NCI-H2107 (cell line): ENCODE measurements around the gene KLHL29.
"Not testable (repeated sequence)": the region's sequence is repeated elsewhere in the genome, so short reads cannot be mapped to it uniquely, and the experiment has no call there.

Experiments used
- DNase-seq: peaks from one replicate; lab custom pipeline; 2025; lab: John Stamatoyannopoulos, UW

The KLHL29 gene

GRCh38 chr2:23367760-23368159 lies 17.2 kb upstream of the KLHL29 start:
- no peak for DNase-seq

DNA sequence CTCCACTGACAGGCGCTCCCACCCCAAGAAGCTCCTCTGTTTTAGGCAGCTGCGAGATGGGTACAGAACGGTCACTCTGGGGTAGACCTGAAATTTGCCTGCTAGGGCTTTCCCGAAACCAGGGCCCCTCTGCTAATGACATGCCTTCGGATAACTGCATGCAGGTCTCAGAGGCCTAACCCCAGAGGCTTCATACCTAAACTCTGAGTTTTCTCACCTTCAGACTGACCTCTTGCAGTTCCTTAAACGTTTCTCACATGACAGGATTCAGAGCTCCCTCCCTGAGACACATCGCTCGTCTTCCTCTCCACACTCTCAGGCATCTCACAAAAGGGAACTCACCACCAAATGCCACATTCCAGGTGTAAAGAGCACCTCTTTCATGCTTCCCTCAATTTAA lies 11.3 kb upstream of the KLHL29 start:
- DNase-seq: no peak

GRCh38 chr2:23375448-23375847 lies 9.5 kb upstream of the KLHL29 start:
- no peak for DNase-seq

DNA sequence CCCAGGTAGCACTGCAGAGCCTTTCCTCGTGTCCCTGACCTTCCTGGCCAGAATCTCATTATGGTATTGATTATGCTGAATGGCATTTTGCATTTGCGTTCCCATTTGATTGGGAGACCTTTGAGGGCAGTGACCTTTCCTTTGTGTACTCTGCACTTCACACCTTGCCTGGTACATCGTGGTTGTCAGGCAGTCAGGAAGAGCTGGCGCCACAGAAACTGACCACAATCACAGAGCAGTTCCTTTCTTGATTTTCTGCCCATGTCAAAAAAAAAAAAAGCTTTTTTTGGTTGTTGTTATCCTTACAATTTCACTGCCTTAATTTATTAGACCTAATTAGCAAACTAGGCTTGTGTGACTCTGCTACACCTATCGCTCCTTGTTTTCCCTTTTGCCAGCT lies 8.9 kb upstream of the KLHL29 start:
- DNase-seq: no peak

- DNase-seq: no peak
These were observed 8.0 kb upstream of the KLHL29 start for GRCh38 chr2:23376972-23377371.

DNA sequence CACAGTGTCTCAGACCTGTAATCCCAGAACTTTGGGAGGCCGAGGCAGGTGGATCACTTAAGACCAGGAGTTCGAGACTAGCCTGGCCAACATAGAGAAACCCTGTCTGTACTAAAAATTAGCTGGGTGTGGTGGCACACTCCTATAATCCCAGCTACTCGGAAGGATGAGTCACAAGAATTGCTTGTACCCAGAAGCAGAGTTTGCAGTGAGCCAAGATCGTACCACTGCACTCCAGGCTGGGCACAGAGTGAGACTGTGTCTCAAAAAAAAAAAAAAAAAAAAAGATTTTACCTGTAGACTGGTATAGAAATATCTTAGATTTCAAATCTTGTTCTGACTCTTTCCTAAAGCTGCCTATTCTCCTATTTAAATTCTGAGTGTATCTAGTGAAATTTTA lies 7.2 kb upstream of the KLHL29 start:
- no peak for DNase-seq

GRCh38 chr2:23378496-23378895 lies 6.5 kb upstream of the KLHL29 start:
- no peak for DNase-seq

- DNase-seq: no peak
These were observed 5.7 kb upstream of the KLHL29 start for GRCh38 chr2:23379220-23379695.

- DNase-seq: no peak
These were observed 4.4 kb upstream of the KLHL29 start for GRCh38 chr2:23380562-23381065.

GRCh38 chr2:23381084-23381483 lies 3.9 kb upstream of the KLHL29 start:
- no peak for DNase-seq

GRCh38 chr2:23381485-23381884 lies 3.5 kb upstream of the KLHL29 start:
- DNase-seq: no peak

DNA sequence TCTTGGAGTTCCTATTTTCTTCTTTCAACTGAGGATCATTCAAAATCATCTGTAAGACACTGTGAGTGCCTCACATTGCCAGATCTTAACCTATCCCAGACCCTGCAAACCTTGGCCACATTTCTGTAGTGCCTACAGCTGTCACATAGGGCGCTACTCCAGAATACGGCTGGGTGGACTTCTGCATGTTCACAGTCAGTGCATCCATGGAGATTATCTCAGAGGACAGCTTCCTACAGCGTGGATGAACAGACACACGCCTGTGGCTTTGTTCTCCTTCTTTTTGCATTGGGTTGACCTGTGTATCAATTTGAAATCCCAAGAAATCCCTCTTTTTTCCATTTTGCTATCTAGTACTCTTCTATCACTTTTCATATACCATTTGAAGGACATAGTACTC lies 1.9 kb upstream of the KLHL29 start:
- DNase-seq: no peak

DNA sequence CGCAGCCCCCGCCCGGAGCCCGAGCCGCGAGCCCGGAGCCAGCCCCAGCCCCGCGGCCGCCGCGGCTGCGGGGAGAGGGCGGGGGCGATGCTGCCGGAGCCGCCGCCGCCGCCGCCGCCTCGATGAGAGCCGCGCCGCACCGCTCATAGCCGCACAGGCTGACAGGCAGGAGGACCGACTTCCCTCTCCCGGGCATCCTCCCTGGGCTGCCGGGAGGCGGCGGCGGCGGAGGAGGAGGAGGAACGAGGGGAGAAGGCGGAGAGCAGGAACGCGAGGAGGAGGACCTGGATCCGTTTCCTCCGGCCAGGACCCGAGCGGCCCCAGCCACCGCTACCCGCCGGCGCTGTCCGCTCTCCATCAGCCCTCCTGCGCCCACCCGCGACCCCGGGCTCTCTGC lies 370 bp downstream of the KLHL29 start:
- DNase-seq: no peak

GRCh38 chr2:23385748-23386338 lies 864 bp downstream of the KLHL29 start:
- no peak for DNase-seq

DNA sequence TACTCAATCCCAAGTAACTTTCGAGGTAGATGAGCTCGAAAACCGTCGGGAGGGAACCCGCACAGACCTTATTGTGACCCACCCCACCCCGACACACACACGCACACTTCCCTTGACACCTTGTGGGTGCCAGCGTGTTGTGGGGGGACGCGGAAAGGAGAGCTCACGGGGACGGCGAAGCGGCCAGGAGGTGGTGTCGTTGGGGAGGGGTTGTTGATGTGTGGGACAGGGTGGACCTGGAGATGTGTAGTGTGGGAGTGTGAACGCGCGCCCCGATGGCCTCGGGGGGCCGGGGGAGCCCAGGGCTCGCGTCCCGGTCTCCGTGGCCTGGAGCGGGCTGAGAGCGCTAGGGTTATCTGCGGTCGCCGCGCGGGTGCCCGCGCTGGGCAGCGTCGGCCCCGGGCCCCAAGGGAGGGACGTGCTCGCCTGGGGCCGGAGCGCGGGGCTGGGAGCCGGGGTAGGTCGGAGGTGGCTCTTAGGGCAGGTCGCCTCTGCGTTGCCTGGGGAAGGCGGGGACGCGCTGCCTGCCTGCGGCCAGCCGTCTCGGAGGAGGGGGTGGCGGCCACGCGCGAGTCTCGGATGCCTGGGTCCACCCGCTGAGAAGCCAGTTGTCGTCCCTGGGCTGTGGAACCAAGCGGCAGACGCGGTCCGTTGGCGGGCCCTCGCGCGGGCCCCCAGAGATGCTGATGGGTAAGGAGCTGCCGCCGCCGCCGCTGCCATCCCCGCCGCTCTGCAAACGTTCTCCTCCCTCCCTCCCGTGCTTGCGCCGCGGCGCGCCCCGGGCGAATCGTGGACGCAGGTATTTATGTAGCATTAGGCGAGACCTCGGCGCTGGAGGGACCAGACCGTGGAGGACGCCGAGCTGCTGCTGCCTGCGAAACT lies 1.6 kb downstream of the KLHL29 start:
- no peak for DNase-seq

DNA sequence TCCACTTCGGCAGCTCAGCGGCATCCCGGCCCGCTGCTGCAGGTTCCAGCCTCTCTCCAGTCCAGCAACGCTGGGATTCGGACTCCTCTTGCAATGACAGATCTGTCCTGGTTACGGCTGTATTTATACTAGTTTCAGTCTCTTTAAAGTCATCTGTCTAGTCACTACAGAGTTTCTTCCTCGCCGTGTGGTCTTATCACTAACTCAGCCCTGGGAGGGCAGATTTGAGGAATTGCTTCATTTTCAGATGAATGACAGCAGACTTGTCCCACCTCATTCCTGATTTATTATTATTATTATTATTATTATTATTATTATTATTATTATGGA lies 2.2 kb downstream of the KLHL29 start:
- no peak for DNase-seq

DNA sequence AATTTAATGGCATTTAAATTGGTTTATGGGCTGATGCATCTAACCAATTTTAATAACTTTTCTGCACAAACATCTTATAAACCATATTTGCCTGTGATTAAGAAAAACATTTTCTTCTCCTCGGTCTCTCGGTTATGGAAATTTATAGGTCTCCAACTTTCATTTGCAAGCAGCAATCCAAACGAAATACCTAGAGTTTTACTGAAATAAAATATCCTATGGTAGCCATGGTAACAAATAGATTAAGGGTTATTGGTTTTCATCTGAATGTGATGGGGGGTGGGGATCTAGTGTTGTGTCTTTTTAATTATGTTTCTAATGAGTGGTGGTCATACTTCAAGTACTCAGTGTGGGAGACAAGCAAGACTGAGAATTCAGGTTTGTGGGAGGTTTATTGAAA lies 2.9 kb downstream of the KLHL29 start:
- DNase-seq: no peak

- no peak for DNase-seq
These were observed 3.3 kb downstream of the KLHL29 start for GRCh38 chr2:23388294-23388693.

- DNase-seq: no peak
These were observed 4.0 kb downstream of the KLHL29 start for GRCh38 chr2:23388756-23389514.

DNA sequence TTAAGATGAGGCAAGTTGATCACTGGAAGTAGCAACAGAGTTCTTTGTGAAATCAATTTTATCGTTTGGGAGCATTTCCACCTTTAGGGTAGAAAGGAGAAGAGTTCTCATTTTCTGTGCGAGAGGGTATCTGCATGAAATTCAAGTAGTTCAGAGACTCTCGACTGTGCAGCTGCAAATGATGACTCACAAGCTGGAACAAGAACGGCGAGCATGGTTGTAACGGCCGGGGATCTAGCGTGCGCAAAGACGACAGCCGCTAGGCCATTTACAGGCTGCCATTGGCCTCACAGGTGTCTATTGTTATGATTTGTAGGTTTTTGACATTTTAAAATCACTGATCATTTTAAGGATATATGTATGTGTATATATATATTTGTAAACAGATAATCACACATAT lies 5.2 kb downstream of the KLHL29 start:
- DNase-seq: peak; percentile 15

GRCh38 chr2:23391237-23391736 lies 6.3 kb downstream of the KLHL29 start:
- not testable (repeated sequence) for DNase-seq

- no peak for DNase-seq
These were observed 8.7 kb downstream of the KLHL29 start for GRCh38 chr2:23393722-23394121.

- DNase-seq: no peak
These were observed 9.7 kb downstream of the KLHL29 start for GRCh38 chr2:23394700-23395099.
